ENCODE measurements around the gene PRR36.

PRR36 gene

GRCh38 chr19:7905268-7905667 is 31.1 kb upstream of the PRR36 start:
- Histone ChIP-seq H3K4me2 (peak overlapping the region; percentile 90 to 100 (median 99)), H3K27me3 (no peaks in the 10 kb centered on the region), H3K27ac (peak overlapping the region in 1 of 11 experiments; percentile 83; a peak in 3 of 22 replicates), H3K4me3 (peak overlapping the region; percentile 75 to 97 (median 90); a peak in 17 of 20 replicates), H3K36me3 (peaks cover 9 to 37% (median 22%) of the 10 kb centered on the region in 11 experiments), H3K9me3 (replicated peaks in 1 of 11) (no peaks in the 10 kb centered on the region), H3K9ac (peak overlapping the region; percentile 79 to 92 (median 87); a peak in 20 of 22 replicates), H4K20me1 (peaks cover 60 to 63% (median 63%) of the 10 kb centered on the region in 11 experiments), H3K4me1 (peaks cover 47 to 75% (median 73%) of the 10 kb centered on the region in 10 experiments)
- TF ChIP-seq Cebpa-rat (IDR thresholded peaks at IDR 0.05): no peak

- no peak for TF ChIP-seq Cebpa-rat (IDR thresholded peaks at IDR 0.05)
- peaks cover 51 to 54% (median 53%) of the 10 kb centered on the region in 11 experiments for H4K20me1 ChIP-seq
Measured at GRCh38 chr19:7904074-7905020, 30.2 kb upstream of the PRR36 start.

GRCh38 chr19:7903244-7904073 is 29.3 kb upstream of the PRR36 start, which contains the start of gene MAP2K7:
Gene MAP2K7, plus strand, starts transcription at chr19:7903877. Its CDS starts 68 bp downstream, at chr19:7903945.
- Histone ChIP-seq H3K4me1 (peaks cover 47 to 64% (median 55%) of the 10 kb centered on the region in 10 experiments), H3K36me3 (peaks cover 0 to 21% (median 13%) of the 10 kb centered on the region in 11 experiments; a peak in 14 of 22 replicates), H4K20me1 (peaks cover 42 to 45% (median 44%) of the 10 kb centered on the region in 11 experiments), H3K27me3 (no peaks in the 10 kb centered on the region), H3K4me2 (peak within 1 kb of the TSS; percentile 97 to 100 (median 99)), H3K9ac (peak within 1 kb of the TSS; percentile 79 to 92 (median 87)), H3K9me3 (replicated peaks in 1 of 11) (no peaks in the 10 kb centered on the region), H3K4me3 (peak within 1 kb of the TSS; percentile 75 to 97 (median 90)), H3K27ac (peak within 1 kb of the TSS; percentile 77 to 90 (median 85))
- TF ChIP-seq Cebpa-rat (IDR thresholded peaks at IDR 0.05): no peak

More at GRCh38 chr19:7904074-7905020, 30.2 kb upstream of the PRR36 start:
- peak overlapping the region; percentile 75 to 97 (median 90) for H3K4me3 ChIP-seq
- H3K27ac ChIP-seq: peak overlapping the region; percentile 69 to 90 (median 83)
- peaks cover 47 to 73% (median 63%) of the 10 kb centered on the region in 10 experiments for H3K4me1 ChIP-seq
- no peaks in the 10 kb centered on the region for H3K27me3 ChIP-seq
- H3K36me3 ChIP-seq: peaks cover 3 to 29% (median 17%) of the 10 kb centered on the region in 11 experiments; a peak in 17 of 22 replicates
- H3K9ac ChIP-seq: peak overlapping the region; percentile 79 to 92 (median 87)
- H3K4me2 ChIP-seq: peak overlapping the region; percentile 90 to 100 (median 99)
- H3K9me3 ChIP-seq (replicated peaks in 1 of 11): no peaks in the 10 kb centered on the region

- peak overlapping the region; percentile 61 to 95 (median 74) for H3K4me3 ChIP-seq
- peak overlapping the region; percentile 57 to 90 (median 85) for H3K27ac ChIP-seq
- H4K20me1 ChIP-seq: peaks cover 36 to 38% (median 38%) of the 10 kb centered on the region in 11 experiments
- peak overlapping the region; percentile 79 to 90 (median 86) for H3K9ac ChIP-seq
- peaks cover 44 to 57% (median 48%) of the 10 kb centered on the region in 10 experiments for H3K4me1 ChIP-seq
- peak overlapping the region; percentile 94 to 99 (median 97) for H3K4me2 ChIP-seq
- H3K36me3 ChIP-seq: peaks cover 0 to 21% (median 12%) of the 10 kb centered on the region in 11 experiments; a peak in 14 of 22 replicates
- H3K27me3 ChIP-seq: no peaks in the 10 kb centered on the region
- H3K9me3 ChIP-seq (replicated peaks in 1 of 11): no peaks in the 10 kb centered on the region
- TF ChIP-seq Cebpa-rat (IDR thresholded peaks at IDR 0.05): no peak
Measured at GRCh38 chr19:7902796-7903243, 28.6 kb upstream of the PRR36 start.

- no peaks in the 10 kb centered on the region for H3K9me3 ChIP-seq (replicated peaks in 1 of 11)
- no peak overlapping the region for H3K4me2 ChIP-seq
- no peak overlapping the region for H3K27ac ChIP-seq
- no peak overlapping the region; a peak in 1 of 22 replicates for H3K9ac ChIP-seq
- no peaks in the 10 kb centered on the region for H3K27me3 ChIP-seq
- no peak for TF ChIP-seq Cebpa-rat (IDR thresholded peaks at IDR 0.05)
- peaks cover 29 to 42% (median 33%) of the 10 kb centered on the region in 10 experiments for H3K4me1 ChIP-seq
- no peak overlapping the region for H3K4me3 ChIP-seq
- H4K20me1 ChIP-seq: peaks cover 21 to 24% (median 23%) of the 10 kb centered on the region in 11 experiments
- H3K36me3 ChIP-seq: peaks cover 0 to 18% (median 8%) of the 10 kb centered on the region in 11 experiments; a peak in 14 of 22 replicates
Measured at GRCh38 chr19:7901337-7901736, 27.1 kb upstream of the PRR36 start.

GRCh38 chr19:7900931-7901330 is 26.7 kb upstream of the PRR36 start:
- no peak overlapping the region for H3K27ac ChIP-seq
- TF ChIP-seq Cebpa-rat (IDR thresholded peaks at IDR 0.05): no peak
- H3K4me2 ChIP-seq: no peak overlapping the region
- peaks cover 0 to 14% (median 5%) of the 10 kb centered on the region in 11 experiments; a peak in 13 of 22 replicates for H3K36me3 ChIP-seq
- peaks cover 17 to 20% (median 19%) of the 10 kb centered on the region in 11 experiments for H4K20me1 ChIP-seq
- H3K9ac ChIP-seq: no peak overlapping the region; a peak in 1 of 22 replicates
- peaks cover 25 to 38% (median 29%) of the 10 kb centered on the region in 10 experiments for H3K4me1 ChIP-seq
- H3K9me3 ChIP-seq (replicated peaks in 1 of 11): no peaks in the 10 kb centered on the region
- no peaks in the 10 kb centered on the region for H3K27me3 ChIP-seq
- no peak overlapping the region for H3K4me3 ChIP-seq

- Histone ChIP-seq H3K4me2 (no peak overlapping the region), H4K20me1 (peaks cover 12 to 15% (median 14%) of the 10 kb centered on the region in 11 experiments), H3K4me1 (peaks cover 20 to 33% (median 24%) of the 10 kb centered on the region in 10 experiments), H3K27me3 (no peaks in the 10 kb centered on the region), H3K36me3 (peaks cover 0 to 9% (median 3%) of the 10 kb centered on the region in 11 experiments; a peak in 7 of 22 replicates), H3K9me3 (replicated peaks in 1 of 11) (no peaks in the 10 kb centered on the region), H3K27ac (no peak overlapping the region), H3K9ac (no peak overlapping the region), H3K4me3 (no peak overlapping the region)
- no peak for TF ChIP-seq Cebpa-rat (IDR thresholded peaks at IDR 0.05)
Measured at GRCh38 chr19:7900401-7900870, 26.2 kb upstream of the PRR36 start.

GRCh38 chr19:7899751-7900378 is 25.7 kb upstream of the PRR36 start:
- H3K9ac ChIP-seq: no peak overlapping the region
- no peaks in the 10 kb centered on the region for H3K27me3 ChIP-seq
- peaks cover 15 to 30% (median 19%) of the 10 kb centered on the region in 10 experiments for H3K4me1 ChIP-seq
- peaks cover 6 to 9% (median 8%) of the 10 kb centered on the region in 11 experiments for H4K20me1 ChIP-seq
- no peaks in the 10 kb centered on the region for H3K9me3 ChIP-seq (replicated peaks in 1 of 11)
- 0 out of 22 replicates have a peak, but pooled peaks cover 0 to 3% (median 0%) of the 10 kb centered on the region in 11 experiments for H3K36me3 ChIP-seq
- no peak overlapping the region for H3K27ac ChIP-seq
- H3K4me2 ChIP-seq: no peak overlapping the region
- no peak overlapping the region for H3K4me3 ChIP-seq
- no peak for TF ChIP-seq Cebpa-rat (IDR thresholded peaks at IDR 0.05)
